ENCODE data around the gene ZNF333.

DNA sequence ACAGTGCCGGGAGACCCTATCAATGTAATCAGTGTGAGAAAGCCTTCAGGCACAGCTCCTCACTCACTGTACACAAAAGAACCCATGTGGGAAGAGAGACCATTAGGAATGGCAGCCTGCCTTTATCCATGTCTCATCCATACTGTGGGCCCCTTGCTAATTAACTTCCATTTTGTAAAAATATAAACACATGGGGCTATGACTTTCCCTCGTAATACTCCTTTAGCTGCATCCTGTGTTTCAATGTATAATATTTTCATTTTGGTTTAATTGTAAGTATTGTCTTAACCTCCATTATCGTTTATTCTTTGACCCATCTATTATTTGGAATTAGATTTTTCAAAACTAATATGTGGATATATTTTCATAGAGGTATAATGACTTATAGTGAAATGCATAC, 29.3 kb downstream of the ZNF333 start:
- TF ChIP-seq CTCF (IDR thresholded peaks at IDR 0.05) (no peak), CHD4 (IDR thresholded peaks at IDR 0.05; ENCODE audit: borderline replicate concordance) (no peak)

Measured in A549 (cell line).